Mesenchymal stem cell (in vitro differentiated cells and primary cell): ENCODE measurements around the gene AKAP1.
"Not testable (repeated sequence)": the region's sequence is repeated elsewhere in the genome, so short reads cannot be mapped to it uniquely, and the experiment has no call there.

Experiments
- DNase-seq: peaks from one replicate; pipeline ENCODE4 v3.0.0-alpha.2; 2013
- H2AFZ ChIP-seq: one replicate; pipeline ENCODE4 v1.6.1; 2013; ENCODE audit warnings: low read depth, mild to moderate bottlenecking, control low read depth, inconsistent platforms, low read length, moderate library complexity
- H2AK5ac ChIP-seq: 2 replicates; pipeline ENCODE4 v1.6.1; 2013; ENCODE audit warnings: low read length, moderate library complexity, mild to moderate bottlenecking, inconsistent platforms; ENCODE audit not compliant: severe bottlenecking
- H2BK120ac ChIP-seq: one replicate; pipeline ENCODE4 v1.6.1; 2013; ENCODE audit warnings: low read depth, mild to moderate bottlenecking, inconsistent platforms, low read length, moderate library complexity
- H2BK12ac ChIP-seq, 2 experiments: one replicate each; pipeline ENCODE4 v1.6.1; 2013; ENCODE audit warnings: inconsistent platforms in 2 of 2, low read length in 2 of 2, mild to moderate bottlenecking in 2 of 2, moderate library complexity in 2 of 2, control low read depth in 1 of 2
- H2BK15ac ChIP-seq: one replicate; pipeline ENCODE4 v1.6.1; 2013; ENCODE audit warnings: mild to moderate bottlenecking, low read depth, inconsistent platforms; ENCODE audit not compliant: poor library complexity, severe bottlenecking
- H2BK5ac ChIP-seq: 2 replicates; pipeline ENCODE4 v1.6.1; 2013; ENCODE audit warnings: low read depth, mild to moderate bottlenecking, low read length, control low read depth, inconsistent platforms; ENCODE audit not compliant: poor library complexity, severe bottlenecking
- H3K14ac ChIP-seq, 2 experiments: one replicate each; pipeline ENCODE4 v1.6.1; 2013; ENCODE audit warnings: inconsistent platforms in 2 of 2, low read length in 2 of 2, control low read depth in 1 of 2, mild to moderate bottlenecking in 1 of 2, moderate library complexity in 1 of 2
- H3K18ac ChIP-seq, 2 experiments: one replicate each; pipeline ENCODE4 v1.6.1; 2013; ENCODE audit warnings: inconsistent platforms in 2 of 2, low read length in 2 of 2, control low read depth in 1 of 2, low read depth in 1 of 2, mild to moderate bottlenecking in 1 of 2
- H3K23ac ChIP-seq, 2 experiments: one replicate each; pipeline ENCODE4 v1.6.1; 2013; ENCODE audit warnings: inconsistent platforms in 2 of 2, low read length in 2 of 2, mild to moderate bottlenecking in 2 of 2, moderate library complexity in 2 of 2, control low read depth in 1 of 2
- H3K27ac ChIP-seq: 2 replicates; pipeline ENCODE4 v1.5.1; 2013; ENCODE audit warnings: mild to moderate bottlenecking, moderate library complexity, low read length, control low read depth, inconsistent platforms; ENCODE audit not compliant: poor library complexity, severe bottlenecking
- H3K27me3 ChIP-seq, 2 experiments: 2 replicates each; pipeline versions ENCODE4 v1.6.1 to v1.7.0; 2013; ENCODE audit warnings: low read length in 2 of 2, mild to moderate bottlenecking in 2 of 2, moderate library complexity in 2 of 2, control low read depth in 1 of 2, inconsistent platforms in 1 of 2; ENCODE audit not compliant: control insufficient read depth in 1 of 2, insufficient read depth in 1 of 2
- H3K36me3 ChIP-seq, 2 experiments: 2 replicates each; pipeline versions ENCODE4 v1.6.1 to v1.7.0; 2013; ENCODE audit warnings: low read length in 2 of 2, control low read depth in 1 of 2, inconsistent platforms in 1 of 2, low read depth in 1 of 2, mild to moderate bottlenecking in 1 of 2; ENCODE audit not compliant: insufficient read depth in 2 of 2, control insufficient read depth in 1 of 2
- H3K4ac ChIP-seq, 2 experiments: one replicate each; pipeline ENCODE4 v1.6.1; 2013; ENCODE audit warnings: inconsistent platforms in 2 of 2, low read length in 2 of 2, mild to moderate bottlenecking in 2 of 2, moderate library complexity in 2 of 2, control low read depth in 1 of 2, low read depth in 1 of 2
- H3K4me1 ChIP-seq: 2 replicates; pipeline ENCODE4 v1.6.1; 2013; ENCODE audit warnings: low read depth, low read length, control low read depth; ENCODE audit not compliant: control insufficient read depth, insufficient read depth
- H3K4me2 ChIP-seq: 2 replicates; pipeline ENCODE4 v1.6.1; 2013; ENCODE audit warnings: low read length, mild to moderate bottlenecking, inconsistent platforms; ENCODE audit not compliant: poor library complexity, severe bottlenecking
- H3K4me3 ChIP-seq, 2 experiments: 2 replicates each; pipeline versions ENCODE4 v1.5.1 to v1.7.0; 2013; ENCODE audit warnings: low read length in 2 of 2, mild to moderate bottlenecking in 2 of 2, control low read depth in 1 of 2, low read depth in 1 of 2; ENCODE audit not compliant: insufficient read depth in 1 of 2
- H3K79me1 ChIP-seq: replicated peaks from 2 replicates; pipeline ENCODE4 v1.6.1; 2013; ENCODE audit warnings: mild to moderate bottlenecking, control low read depth, low read length, inconsistent platforms; ENCODE audit not compliant: poor library complexity, severe bottlenecking
- H3K9ac ChIP-seq: 2 replicates; pipeline ENCODE4 v1.7.0; 2013; ENCODE audit warnings: mild to moderate bottlenecking, low read length, moderate library complexity
- H3K9me3 ChIP-seq: 2 replicates; pipeline ENCODE4 v1.7.0; 2013; ENCODE audit warnings: mild to moderate bottlenecking, low read length; ENCODE audit not compliant: control insufficient read depth
- H4K8ac ChIP-seq: one replicate; pipeline ENCODE4 v1.6.1; 2013; ENCODE audit warnings: inconsistent platforms, mild to moderate bottlenecking, low read length, moderate library complexity
- H4K91ac ChIP-seq: one replicate; pipeline ENCODE4 v1.6.1; 2013; ENCODE audit warnings: mild to moderate bottlenecking, low read length, inconsistent platforms
- WGBS: methylation state at CpG from one replicate; pipeline ENCODE4 v1.1.7; 2013; ENCODE audit warnings: mixed read lengths; 5-methylcytosine and 5-hydroxymethylcytosine counted together

AKAP1 gene

GRCh38 chr17:57099165-57099564 is 14.1 kb downstream of the AKAP1 start:
- H3K4ac ChIP-seq = no peak overlapping the region
- H4K8ac ChIP-seq = no peak overlapping the region
- H2AK5ac ChIP-seq = no peak overlapping the region
- no peak for DNase-seq
- no peak overlapping the region for H2BK5ac ChIP-seq
- H2BK15ac ChIP-seq = peak overlapping the region; percentile 12
- no peak overlapping the region for H2AFZ ChIP-seq
- peaks cover 0 to 6% of the 10 kb centered on the region in 2 experiments for H3K36me3 ChIP-seq
- peaks cover 43% of the 10 kb centered on the region for H3K79me1 ChIP-seq
- no peak overlapping the region for H3K4me3 ChIP-seq
- no peak overlapping the region for H4K91ac ChIP-seq
- H3K9me3 ChIP-seq = no peaks in the 10 kb centered on the region
- H3K4me1 ChIP-seq = peaks cover 3% of the 10 kb centered on the region
- H3K27ac ChIP-seq = no peak overlapping the region
- H3K9ac ChIP-seq = no peak overlapping the region
- WGBS = 97% methylated on average over 3 of the region's 3 CpGs
- no peak overlapping the region for H2BK12ac ChIP-seq
- H3K4me2 ChIP-seq = no peak overlapping the region
- no peak overlapping the region for H2BK120ac ChIP-seq
- no peaks in the 10 kb centered on the region for H3K27me3 ChIP-seq
- no peak overlapping the region for H3K18ac ChIP-seq
- peak overlapping the region in 1 of 2 experiments; percentile 23 for H3K14ac ChIP-seq
- H3K23ac ChIP-seq = no peak overlapping the region

- H3K23ac ChIP-seq = no peak overlapping the region
- H2BK5ac ChIP-seq = no peak overlapping the region
- no peaks in the 10 kb centered on the region for H3K27me3 ChIP-seq
- H2BK12ac ChIP-seq = no peak overlapping the region
- H3K4me1 ChIP-seq = peaks cover 13% of the 10 kb centered on the region
- H3K4ac ChIP-seq = no peak overlapping the region
- no peak overlapping the region for H2BK120ac ChIP-seq
- H3K27ac ChIP-seq = no peak overlapping the region
- no peak overlapping the region for H2BK15ac ChIP-seq
- no peak overlapping the region for H4K8ac ChIP-seq
- no peak overlapping the region for H2AK5ac ChIP-seq
- H2AFZ ChIP-seq = no peak overlapping the region
- 100% methylated on average over 3 of the region's 4 CpGs for whole genome bisulfite sequencing
- H3K4me3 ChIP-seq = no peak overlapping the region
- H3K4me2 ChIP-seq = no peak overlapping the region
- no peak for DNase-seq
- H3K14ac ChIP-seq = no peak overlapping the region
- no peak overlapping the region for H4K91ac ChIP-seq
- peaks cover 34% of the 10 kb centered on the region for H3K79me1 ChIP-seq
- no peak overlapping the region for H3K18ac ChIP-seq
- peaks cover 0 to 17% of the 10 kb centered on the region in 2 experiments for H3K36me3 ChIP-seq
- H3K9ac ChIP-seq = no peak overlapping the region
- no peaks in the 10 kb centered on the region for H3K9me3 ChIP-seq
Measured at GRCh38 chr17:57102122-57102521, 17.1 kb downstream of the AKAP1 start.

GRCh38 chr17:57102660-57103059 is 17.6 kb downstream of the AKAP1 start:
- H2BK5ac ChIP-seq, H2BK120ac ChIP-seq, H2BK12ac ChIP-seq, H3K27ac ChIP-seq, H3K23ac ChIP-seq, H3K9me3 ChIP-seq, H2AK5ac ChIP-seq, H3K18ac ChIP-seq, H4K91ac ChIP-seq, H3K4me3 ChIP-seq, H3K4ac ChIP-seq, H4K8ac ChIP-seq, DNase-seq, H2AFZ ChIP-seq, H3K4me2 ChIP-seq, H2BK15ac ChIP-seq, H3K14ac ChIP-seq, H3K9ac ChIP-seq, H3K27me3 ChIP-seq: not testable (repeated sequence)
- H3K36me3 ChIP-seq = peaks cover 0 to 17% of the 10 kb centered on the region in 2 experiments
- H3K79me1 ChIP-seq = peaks cover 32% of the 10 kb centered on the region
- peaks cover 16% of the 10 kb centered on the region for H3K4me1 ChIP-seq
- 92% methylated on average over 12 of the region's 12 CpGs for WGBS

- Histone ChIP-seq H2BK12ac (no peak overlapping the region), H2AK5ac (no peak overlapping the region), H2BK120ac (no peak overlapping the region), H3K27me3 (no peaks in the 10 kb centered on the region), H2AFZ (no peak overlapping the region), H3K4me1 (peaks cover 18% of the 10 kb centered on the region), H3K4me2 (no peak overlapping the region), H3K27ac (no peak overlapping the region), H3K14ac (no peak overlapping the region), H3K18ac (no peak overlapping the region), H3K9me3 (no peaks in the 10 kb centered on the region), H4K8ac (no peak overlapping the region), H3K4ac (no peak overlapping the region), H3K36me3 (peaks cover 0 to 20% of the 10 kb centered on the region in 2 experiments), H2BK5ac (no peak overlapping the region), H3K9ac (no peak overlapping the region), H3K4me3 (no peak overlapping the region), H2BK15ac (no peak overlapping the region), H3K23ac (no peak overlapping the region), H4K91ac (no peak overlapping the region), H3K79me1 (peaks cover 21% of the 10 kb centered on the region)
- DNase-seq = no peak
- WGBS = 95% methylated on average over 7 of the region's 7 CpGs
Measured at GRCh38 chr17:57104461-57105175, 19.6 kb downstream of the AKAP1 start.
